ENCODE data around the gene ORC6.

- TF ChIP-seq POLR2A (IDR thresholded peaks at IDR 0.05) (no peak), POLR2AphosphoS5 (IDR thresholded peaks at IDR 0.05) (no peak), CTCF (IDR thresholded peaks at IDR 0.05) (no peak)
These were observed 53.8 kb downstream of the ORC6 start for GRCh38 chr16:46743232-46743719.
